NCI-H526 (cell line): ENCODE measurements around the gene PIMREG.

Experiments
- DNase-seq, 2 experiments: peaks; one replicate each; lab custom pipeline; 2025; lab: John Stamatoyannopoulos, UW

The PIMREG gene

DNA sequence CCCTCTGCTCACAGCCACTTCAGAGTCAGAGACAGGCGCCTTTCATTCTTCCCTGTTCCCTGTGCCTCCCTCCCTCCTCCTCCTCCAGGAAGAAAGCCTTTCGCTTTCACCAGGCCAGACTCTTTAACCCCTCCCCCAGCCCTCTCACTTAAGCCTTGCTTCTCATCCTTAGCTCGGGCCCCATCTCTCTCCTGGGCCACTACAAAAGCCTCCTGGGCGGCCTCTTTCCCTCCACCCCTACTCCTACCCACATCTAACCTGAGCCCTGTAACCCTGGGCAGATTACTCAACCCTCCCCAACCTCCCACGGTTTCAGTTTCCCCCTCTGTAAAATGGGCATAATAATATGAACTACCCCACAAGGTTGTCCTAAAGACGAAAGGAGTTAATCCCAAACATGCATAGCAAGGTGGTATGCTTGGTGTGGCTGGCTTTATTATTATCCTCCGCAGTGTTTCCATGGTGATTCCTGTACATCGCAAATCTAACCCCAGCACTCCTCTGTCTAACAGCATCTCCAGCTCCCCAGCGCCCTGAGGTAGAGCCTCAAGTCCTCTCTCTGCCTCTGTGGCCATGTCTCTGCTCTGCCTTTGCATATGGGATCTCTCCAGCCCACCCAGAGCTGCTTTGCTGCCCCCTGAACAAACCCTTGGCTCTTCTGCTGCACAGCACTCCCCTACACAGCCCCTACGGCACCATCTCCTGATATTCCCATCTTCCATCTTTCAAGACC is 17.7 kb downstream of the PIMREG start:
- no peak for DNase-seq

- no peak for DNase-seq
Measured at GRCh38 chr17:6462692-6463091, 18.4 kb downstream of the PIMREG start.

- DNase-seq, result no peak
Measured at GRCh38 chr17:6463616-6464445, 19.6 kb downstream of the PIMREG start.

- no peak for DNase-seq
Measured at GRCh38 chr17:6464446-6465041, 20.3 kb downstream of the PIMREG start.

DNA sequence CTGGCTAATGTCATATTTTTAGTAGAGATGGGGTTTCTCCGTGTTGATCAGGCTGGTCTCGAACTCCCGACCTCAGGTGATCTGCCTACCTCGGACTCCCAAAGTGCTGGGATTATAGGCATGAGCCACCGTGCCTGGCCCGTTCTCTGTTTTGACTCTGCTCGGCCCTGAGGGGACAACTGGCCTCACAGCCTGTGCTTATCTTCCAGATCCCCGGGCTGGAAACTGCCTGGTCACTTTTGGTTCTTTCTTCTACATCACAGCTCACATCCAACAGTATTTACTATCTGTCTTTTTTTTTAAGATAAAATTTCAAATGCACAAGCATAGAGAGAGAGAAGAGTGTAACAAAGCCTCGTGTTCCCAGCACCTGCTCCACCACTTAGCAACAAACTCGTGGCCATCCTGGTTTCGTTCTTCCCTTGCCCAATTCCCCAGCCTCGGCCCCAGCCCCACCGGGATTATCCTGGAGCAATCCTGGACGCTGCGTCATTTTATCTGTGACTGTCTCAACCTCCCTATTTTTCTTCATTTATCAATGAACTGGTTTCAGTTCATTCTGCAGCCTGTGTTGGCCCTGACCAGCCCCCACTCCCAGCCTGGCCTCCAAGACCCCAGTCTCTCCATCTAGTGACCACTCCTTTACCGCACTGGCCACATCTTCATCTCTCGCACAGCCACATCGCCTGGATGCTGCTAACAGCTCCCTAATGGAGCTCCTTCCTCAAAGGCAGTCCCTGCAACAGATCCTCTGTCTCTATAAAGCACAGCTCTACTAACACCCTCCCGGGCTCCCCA is 21.1 kb downstream of the PIMREG start:
- DNase-seq, result no peak

GRCh38 chr17:6467567-6467966 is 23.3 kb downstream of the PIMREG start:
- DNase-seq, result no peak

DNA sequence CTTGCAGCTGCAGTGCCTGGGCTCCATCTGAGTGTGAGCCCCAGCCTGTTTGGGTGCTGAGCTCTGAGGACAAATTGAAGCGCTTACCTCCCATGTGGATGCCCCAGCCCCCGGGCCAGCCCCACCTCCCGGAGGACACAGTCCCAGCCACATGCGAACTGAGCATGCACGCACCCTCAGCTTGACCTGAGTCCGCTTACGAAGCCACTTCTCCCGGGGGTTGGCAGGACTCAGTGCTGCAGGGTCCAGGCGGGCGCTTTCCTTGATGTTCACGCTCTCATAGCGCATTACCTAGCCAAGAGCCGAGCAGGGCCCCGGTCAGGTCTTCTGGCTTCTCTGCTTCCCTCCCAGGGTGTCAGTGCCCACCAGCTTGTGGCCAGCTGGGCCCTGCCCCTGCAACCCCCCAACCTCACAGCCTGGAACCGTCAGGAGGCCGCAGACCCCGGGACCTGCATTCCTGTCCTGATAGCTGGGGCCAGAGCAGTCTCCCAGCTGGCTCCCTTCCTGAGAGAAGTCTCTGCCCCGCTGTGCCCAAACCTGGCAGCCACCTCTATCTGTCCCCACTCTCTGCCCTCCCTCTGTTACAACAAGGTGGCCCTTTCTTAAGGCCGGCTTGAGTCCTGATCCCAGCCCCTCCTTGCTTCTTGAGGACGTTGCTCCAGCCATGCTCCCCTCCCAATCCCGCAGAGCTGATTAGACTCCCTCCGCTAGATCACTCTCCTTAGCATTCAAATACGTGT is 24.0 kb downstream of the PIMREG start:
- no peak for DNase-seq

DNA sequence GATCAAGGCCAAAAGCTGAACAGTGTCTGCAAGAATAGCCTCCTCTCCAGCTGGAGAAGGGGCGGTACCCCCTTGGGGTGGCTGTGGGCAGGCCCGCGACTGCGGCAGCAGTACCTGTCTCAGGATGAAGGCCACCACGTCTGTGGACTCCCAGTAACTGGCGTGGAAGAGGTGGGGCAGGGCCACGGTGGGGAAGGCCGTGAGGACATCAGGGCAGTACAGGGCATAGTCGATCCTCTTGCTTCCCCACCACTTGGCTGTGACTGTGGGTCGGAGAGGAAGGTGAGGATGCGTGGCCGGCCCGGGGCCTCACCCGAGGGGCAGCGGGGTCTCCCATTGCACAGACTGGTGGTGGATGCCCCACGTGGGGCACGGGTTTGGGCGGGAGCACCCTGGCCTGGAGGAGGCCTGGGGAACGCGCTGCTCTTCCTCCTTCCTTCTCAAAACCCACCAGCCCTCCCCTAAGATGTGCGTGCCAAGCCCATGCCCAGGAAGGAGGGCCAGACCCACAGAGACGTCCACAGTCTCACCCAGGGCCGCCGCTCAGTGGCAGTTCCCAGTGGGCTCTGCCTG is 26.0 kb downstream of the PIMREG start:
- DNase-seq, result no peak

GRCh38 chr17:6470751-6471521 is 26.7 kb downstream of the PIMREG start:
- DNase-seq, result no peak

- DNase-seq, result no peak
Measured at GRCh38 chr17:6471531-6472465, 27.5 kb downstream of the PIMREG start.

DNA sequence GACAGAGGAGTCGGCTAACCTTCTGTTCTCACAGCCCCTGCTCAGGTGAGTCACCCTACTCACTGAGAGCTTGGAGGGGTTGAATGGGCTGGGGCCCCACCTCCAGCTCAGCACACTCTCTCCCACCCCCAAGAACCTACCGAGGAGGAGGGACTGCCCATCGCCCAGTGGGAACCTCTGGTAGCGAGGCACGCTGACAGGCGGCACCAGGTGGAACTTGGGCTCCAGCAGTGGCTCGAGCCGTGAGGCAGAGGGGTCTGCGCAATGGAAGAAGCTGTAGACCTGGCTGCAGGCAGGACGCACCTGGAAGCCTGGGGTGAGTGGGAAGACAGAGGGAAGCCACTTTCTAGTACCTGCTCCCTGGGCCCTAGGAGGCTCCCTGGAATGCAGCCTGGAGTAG is 28.3 kb downstream of the PIMREG start:
- DNase-seq, result no peak

DNA sequence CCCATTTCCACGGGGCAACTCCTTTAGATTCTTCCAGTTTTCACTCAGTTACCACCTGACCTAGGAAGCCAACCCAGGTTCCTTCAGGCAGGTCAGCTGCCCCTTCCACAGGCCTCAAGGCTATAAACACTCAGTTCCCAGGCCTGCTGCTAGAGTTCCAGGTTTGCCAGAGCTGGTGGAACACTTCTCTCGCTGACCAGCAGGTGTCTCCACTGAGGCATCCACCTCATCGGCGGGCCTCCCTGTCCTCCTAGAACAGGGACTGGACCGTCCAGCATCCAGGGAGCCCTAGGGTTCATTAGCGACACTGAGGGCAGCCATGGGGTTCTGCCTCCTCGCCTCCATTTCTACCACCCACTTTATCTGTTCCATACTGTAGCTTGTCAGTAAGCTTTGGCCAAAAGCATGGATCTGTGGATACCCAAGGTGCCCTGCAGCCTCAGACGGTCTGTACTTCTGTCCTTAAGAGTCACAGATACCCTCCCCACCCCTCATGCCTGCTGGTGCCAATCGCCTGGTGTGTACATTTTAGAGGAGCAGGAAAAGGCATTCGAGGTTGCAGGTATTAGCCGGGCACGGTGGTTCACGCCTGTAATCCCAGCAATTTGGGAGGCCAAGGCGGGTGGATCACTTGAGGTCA is 29.0 kb downstream of the PIMREG start:
- DNase-seq, result peak; percentile 29 to 59

GRCh38 chr17:6474376-6474775 is 30.1 kb downstream of the PIMREG start:
- DNase-seq, result no peak

DNA sequence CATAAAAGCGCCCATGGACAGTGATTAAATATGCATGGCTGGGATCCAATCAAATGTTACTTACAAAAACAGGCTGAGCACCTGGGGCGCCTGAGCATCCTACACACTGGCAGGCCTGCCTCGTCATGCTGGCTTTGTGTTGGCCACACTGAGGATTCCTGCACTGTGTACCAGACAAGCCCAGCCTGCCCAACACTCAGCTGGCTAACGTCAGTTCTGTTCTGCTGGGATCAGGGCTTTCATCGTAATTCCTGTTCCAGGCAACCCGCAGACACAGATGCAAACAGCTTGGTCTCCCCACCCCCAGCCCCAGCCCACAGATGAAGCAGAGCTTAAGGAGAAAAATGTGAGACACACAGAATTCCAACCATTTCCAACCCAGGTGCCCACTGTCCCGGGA is 30.7 kb downstream of the PIMREG start:
- no peak for DNase-seq

DNA sequence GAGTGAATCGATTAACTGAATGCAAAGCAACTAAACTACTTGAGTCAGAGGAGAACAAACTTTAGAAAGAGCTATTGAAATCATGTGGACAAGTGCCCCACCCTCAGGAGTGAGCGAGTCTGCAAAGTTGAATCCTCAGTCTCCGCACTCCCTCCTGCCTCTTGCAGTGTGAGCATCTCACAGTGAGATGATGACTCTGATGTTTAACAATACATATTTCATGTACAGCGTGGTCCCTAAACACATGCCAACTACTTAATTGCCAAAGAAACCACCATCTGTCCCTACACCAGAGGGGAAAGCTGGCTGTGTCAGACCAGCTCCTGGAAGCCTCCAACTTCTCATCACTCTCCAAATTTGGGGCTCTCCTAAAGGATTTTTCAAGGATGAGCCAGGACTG is 31.2 kb downstream of the PIMREG start:
- DNase-seq, result no peak

DNA sequence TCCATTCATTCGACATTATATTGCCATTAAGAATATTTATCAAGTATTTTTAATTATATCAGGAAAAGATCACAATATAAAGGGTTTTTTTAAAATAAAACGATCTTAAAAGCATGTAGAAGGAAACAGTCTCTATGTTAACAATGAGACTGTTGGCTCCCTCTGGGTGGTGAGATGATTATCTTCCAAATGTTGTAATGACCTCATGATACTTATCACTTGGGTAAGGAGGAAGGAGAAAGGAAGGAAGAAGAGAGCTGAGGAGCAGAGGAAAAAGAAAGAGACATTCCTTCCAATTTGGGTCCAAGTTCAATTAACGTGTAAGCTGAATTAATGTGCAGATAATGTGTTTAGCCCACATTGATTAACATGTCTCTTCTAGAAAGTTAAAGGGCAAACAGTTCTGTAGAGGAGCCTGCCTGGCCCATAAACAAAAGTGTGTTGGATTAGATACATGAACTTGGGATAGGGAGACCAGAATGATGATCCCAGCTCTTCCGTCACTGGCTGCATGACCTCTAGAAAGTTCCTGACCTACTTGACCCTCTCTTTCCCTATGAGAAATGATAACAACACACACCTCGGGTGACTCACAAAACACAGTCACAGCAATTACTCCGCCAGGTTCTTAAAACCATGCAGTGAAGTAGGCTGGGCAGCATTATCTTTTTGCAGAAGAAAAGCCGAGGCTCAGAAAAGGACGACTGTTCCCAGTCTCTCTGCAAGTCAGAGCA is 32.0 kb downstream of the PIMREG start:
- no peak for DNase-seq

DNA sequence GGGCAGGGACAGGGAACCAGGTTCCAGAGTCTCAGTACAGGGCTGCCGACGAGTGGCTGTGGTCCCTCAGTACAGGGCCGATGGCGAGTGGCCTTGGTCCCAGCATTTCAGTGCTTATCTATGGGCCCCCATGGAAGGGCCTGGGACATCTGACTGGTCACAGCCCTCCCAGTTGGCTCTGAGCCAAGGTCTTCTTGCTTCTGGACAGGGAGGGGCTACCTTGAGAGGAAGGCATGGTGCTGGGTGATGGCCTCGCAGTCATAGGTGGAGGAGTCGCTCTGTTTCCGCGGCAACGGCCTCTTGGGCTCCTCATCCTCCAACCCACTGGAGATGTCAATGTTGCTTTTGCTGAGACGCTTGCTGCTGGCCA is 32.5 kb downstream of the PIMREG start:
- DNase-seq, result no peak

DNA sequence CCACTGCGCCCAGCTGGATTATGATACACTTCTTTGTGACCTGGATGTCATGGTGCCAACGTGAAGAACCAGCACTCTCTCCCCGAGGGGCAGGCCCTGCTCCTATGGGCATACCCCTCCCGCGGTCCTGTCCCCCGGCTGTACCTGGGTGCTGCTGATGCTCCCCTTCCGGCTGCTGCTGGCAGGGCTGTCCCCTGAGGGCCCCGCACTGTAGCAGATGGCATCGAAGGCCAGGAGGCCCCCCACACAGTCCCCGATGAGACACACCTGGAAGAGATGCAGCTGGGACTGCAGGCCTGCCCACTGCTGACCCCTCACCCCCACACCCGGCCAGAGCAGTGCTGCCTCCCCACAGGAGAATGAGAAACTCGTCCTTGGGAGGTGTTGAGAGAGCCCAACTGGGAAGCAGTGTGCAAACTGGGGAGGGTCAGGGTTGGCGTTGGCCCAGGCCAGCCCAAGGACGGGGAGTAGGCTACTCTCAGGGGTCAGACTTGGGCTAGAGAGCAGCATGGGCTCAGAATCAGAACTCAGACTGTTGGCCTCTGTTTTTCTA is 33.7 kb downstream of the PIMREG start:
- DNase-seq, result no peak
